HepG2 (cell line): ENCODE results near the gene SYT7.

Source experiments
- ONECUT2 ChIP-seq: sonication (generic); formaldehyde crosslinking; IDR thresholded peaks from 2 replicates; pipeline ENCODE4 v1.4.0; 2020; ENCODE audit warnings: missing genetic modification reagents
- TCF12 ChIP-seq, 2 experiments: fragments of 450-650 bp in 1 of 2; sonication (generic) in 1 of 2; formaldehyde crosslinking in 1 of 2; IDR thresholded peaks; 2 replicates each; pipeline versions ENCODE4 v1.6.1 to v1.8.0; 2017 to 2022; ENCODE audit warnings: antibody characterized with exemption in 1 of 2, mild to moderate bottlenecking in 1 of 2, missing genetic modification reagents in 1 of 2, moderate library complexity in 1 of 2
- ZNF441 ChIP-seq: sonication (generic); formaldehyde crosslinking; IDR thresholded peaks from 2 replicates; pipeline ENCODE4 v1.7.0; 2021; ENCODE audit warnings: missing genetic modification reagents, borderline replicate concordance
- ZNF644 ChIP-seq: IDR thresholded peaks from 2 replicates; pipeline ENCODE4 v1.6.1; 2016; ENCODE audit warnings: low read depth

DNA sequence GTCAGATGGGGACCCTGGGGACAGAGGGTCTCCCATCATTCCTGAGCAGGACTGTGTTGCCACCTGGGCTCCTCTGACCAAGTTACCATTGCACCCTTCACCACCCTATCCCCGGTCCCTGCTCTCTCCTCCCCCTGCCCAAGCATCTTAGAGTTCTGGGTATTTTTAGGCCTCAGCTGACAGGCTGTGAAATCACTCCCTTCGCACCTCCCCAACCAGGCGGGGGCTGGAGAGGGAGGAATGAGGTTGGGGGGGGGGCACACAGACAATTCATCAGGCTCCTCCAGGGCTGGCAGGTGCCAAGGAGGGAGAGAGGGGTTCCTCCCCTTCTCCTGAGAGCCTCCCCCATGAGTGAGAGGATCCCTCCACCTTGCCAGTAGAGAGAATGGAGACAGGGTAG lies 9.0 kb downstream of the SYT7 start:
- TF ChIP-seq ZNF441 (CRISPR knock-in tag) (no peak), ONECUT2 (no peak), ZNF644 (no peak), TCF12 (IDR thresholded peaks at IDR 0.05) (no peak), TCF12 (CRISPR knock-in tag; IDR thresholded peaks at IDR 0.05) (no peak)
